ENCODE measurements around the gene PDRG1. TPM values are rescaled to one million over a fixed set of nuclear protein-coding genes. Genes with fewer than 3 reads are reported as not detected.

PDRG1 gene
- total RNA-seq, 2 donors from 2014 or later = 20.4 to 24.4 TPM

DNA sequence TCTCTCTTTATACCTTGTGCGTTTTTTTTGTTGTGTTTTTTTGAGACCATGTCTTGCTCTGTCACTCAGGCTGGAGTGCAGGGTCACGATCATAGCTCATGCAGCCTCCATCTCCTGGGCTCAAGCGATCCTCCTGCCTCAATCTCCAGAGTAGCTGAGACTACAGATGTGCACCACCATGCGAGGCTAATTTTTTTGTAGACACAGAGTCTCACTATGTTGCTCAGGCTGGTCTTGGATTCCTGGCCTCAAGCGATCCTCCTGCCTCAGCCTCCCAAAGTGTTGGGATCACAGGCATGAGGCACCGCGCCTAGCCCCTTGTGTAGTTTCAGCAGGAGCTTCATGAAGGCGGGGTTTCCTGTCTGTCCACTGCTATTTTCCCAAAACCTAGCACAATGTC is 27.3 kb downstream of the PDRG1 start:
- no peaks in the 10 kb centered on the region for H3K9me3 ChIP-seq (ENCODE audit: control insufficient read depth, low read length)
- Mint-ChIP-seq H3K9me3 (no peaks in the 10 kb centered on the region), H3K4me3 (no peak overlapping the region), H3K27me3 (ENCODE audit: insufficient read depth) (peaks cover 7% of the 10 kb centered on the region), H3K36me3 (ENCODE audit: low read depth) (no peaks in the 10 kb centered on the region), H3K27ac (no peak overlapping the region), H3K4me1 (peaks cover 1% of the 10 kb centered on the region)
- H3K27me3 ChIP-seq (ENCODE audit: control insufficient read depth, insufficient read depth, low read length, poor library complexity, severe bottlenecking) = no peaks in the 10 kb centered on the region
- WGBS, 2 experiments (ENCODE audit: insufficient coverage in 1 of 2, insufficient read length in 1 of 2) = 91 to 94% methylated on average over 8 of the region's 8 CpGs
- TF ChIP-seq, protein P1, sequence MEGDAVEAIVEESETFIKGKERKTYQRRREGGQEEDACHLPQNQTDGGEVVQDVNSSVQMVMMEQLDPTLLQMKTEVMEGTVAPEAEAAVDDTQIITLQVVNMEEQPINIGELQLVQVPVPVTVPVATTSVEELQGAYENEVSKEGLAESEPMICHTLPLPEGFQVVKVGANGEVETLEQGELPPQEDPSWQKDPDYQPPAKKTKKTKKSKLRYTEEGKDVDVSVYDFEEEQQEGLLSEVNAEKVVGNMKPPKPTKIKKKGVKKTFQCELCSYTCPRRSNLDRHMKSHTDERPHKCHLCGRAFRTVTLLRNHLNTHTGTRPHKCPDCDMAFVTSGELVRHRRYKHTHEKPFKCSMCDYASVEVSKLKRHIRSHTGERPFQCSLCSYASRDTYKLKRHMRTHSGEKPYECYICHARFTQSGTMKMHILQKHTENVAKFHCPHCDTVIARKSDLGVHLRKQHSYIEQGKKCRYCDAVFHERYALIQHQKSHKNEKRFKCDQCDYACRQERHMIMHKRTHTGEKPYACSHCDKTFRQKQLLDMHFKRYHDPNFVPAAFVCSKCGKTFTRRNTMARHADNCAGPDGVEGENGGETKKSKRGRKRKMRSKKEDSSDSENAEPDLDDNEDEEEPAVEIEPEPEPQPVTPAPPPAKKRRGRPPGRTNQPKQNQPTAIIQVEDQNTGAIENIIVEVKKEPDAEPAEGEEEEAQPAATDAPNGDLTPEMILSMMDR (conservative IDR thresholded peaks at IDR 0.05) = no peak
- H3K4me3 ChIP-seq (ENCODE audit: low read length) = no peak overlapping the region
- no peaks in the 10 kb centered on the region for H3K4me1 ChIP-seq (ENCODE audit: control insufficient read depth, insufficient read depth, low read length)
- no peaks in the 10 kb centered on the region for H3K36me3 ChIP-seq (ENCODE audit: control insufficient read depth, insufficient read depth, low read length)
- no peak overlapping the region for H3K27ac ChIP-seq (ENCODE audit: low read depth, low read length)
- DNase-seq = no peak
- H3K9ac ChIP-seq (ENCODE audit: extremely low read depth, low read length, poor library complexity, severe bottlenecking) = no peak overlapping the region

DNA sequence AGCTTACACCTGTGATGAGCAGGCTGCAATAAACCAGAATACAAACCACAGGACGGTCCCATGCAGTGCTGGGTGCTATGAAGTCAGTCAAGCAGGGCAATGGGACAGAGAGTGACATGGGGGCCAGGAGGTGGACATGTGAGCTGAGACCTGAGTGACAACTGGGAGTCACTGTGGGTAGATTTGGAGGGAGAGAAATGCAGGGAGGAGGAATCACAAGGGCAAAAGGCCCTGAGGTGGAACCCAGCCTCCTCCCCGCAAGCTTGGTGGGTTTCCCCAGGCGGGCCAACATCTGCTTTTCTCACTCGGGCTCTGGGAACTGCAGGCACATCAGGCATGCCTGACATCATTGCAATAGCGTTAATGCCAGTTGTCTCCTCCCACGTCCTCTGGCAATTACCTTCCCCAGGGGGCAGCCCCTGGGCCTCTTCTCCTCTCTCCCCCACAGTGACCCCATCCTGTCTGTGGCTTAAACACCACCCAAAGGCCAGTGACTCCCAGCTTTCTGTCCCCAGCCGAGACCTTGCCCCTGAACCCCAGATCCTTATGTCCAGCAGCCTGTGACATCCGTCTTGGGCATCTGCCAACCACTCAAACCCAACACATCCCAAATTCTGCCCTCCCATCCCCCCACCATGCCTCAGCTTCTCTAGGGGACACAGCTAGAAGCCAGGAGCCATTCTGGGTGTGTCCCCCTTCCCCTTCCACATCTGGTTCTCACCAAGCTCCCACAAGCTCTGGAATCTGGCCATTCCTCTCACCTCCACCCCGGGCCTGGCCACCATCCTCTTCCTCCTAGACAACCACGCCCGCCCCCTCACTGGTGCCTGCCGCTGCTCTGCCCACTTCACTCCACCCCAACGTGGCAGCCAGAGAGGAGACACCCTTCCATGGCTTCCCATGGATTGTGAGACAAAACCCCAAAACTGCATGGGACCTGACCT is 28.2 kb downstream of the PDRG1 start:
- TF ChIP-seq, protein P1 (conservative IDR thresholded peaks at IDR 0.05) = no peak
- H3K27ac Mint-ChIP-seq = no peak overlapping the region
- Histone ChIP-seq H3K9ac (ENCODE audit: extremely low read depth, low read length, poor library complexity, severe bottlenecking) (no peak overlapping the region), H3K4me1 (ENCODE audit: control insufficient read depth, insufficient read depth, low read length) (no peaks in the 10 kb centered on the region), H3K9me3 (ENCODE audit: control insufficient read depth, low read length) (no peaks in the 10 kb centered on the region), H3K4me3 (ENCODE audit: low read length) (no peak overlapping the region), H3K27me3 (ENCODE audit: control insufficient read depth, insufficient read depth, low read length, poor library complexity, severe bottlenecking) (no peaks in the 10 kb centered on the region), H3K36me3 (ENCODE audit: control insufficient read depth, insufficient read depth, low read length) (no peaks in the 10 kb centered on the region), H3K27ac (ENCODE audit: low read depth, low read length) (no peak overlapping the region)
- no peak overlapping the region for H3K4me3 Mint-ChIP-seq
- H3K27me3 Mint-ChIP-seq (ENCODE audit: insufficient read depth) = peaks cover 7% of the 10 kb centered on the region
- no peaks in the 10 kb centered on the region for H3K9me3 Mint-ChIP-seq
- DNase-seq = no peak
- peaks cover 1% of the 10 kb centered on the region for H3K4me1 Mint-ChIP-seq
- 80 to 85% methylated on average over 12 to 13 of the region's 13 CpGs for WGBS, 2 experiments (ENCODE audit: insufficient coverage in 1 of 2, insufficient read length in 1 of 2)
- no peaks in the 10 kb centered on the region for H3K36me3 Mint-ChIP-seq (ENCODE audit: low read depth)

DNA sequence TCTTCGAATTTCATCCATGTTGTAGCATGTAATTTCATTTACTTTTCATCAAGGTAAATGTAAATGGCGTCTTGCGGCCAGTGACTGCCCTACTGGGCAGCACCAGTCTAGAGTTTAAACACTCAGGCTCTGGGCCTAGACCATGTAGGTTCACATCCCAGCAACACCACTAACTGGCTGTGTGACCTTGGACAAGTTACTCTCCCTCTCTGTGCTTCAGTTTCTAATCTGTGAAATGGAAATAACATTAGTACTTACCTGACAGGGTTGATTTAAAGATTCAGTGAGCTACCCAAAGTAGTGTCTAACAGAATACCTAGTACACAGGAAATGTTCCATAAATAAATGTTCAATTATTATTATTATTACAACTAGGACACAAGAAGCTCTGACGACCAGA is 29.3 kb downstream of the PDRG1 start:
- no peaks in the 10 kb centered on the region for H3K36me3 Mint-ChIP-seq (ENCODE audit: low read depth)
- H3K36me3 ChIP-seq (ENCODE audit: control insufficient read depth, insufficient read depth, low read length) = no peaks in the 10 kb centered on the region
- WGBS, 2 experiments (ENCODE audit: insufficient coverage in 1 of 2, insufficient read length in 1 of 2) = 94 to 100% methylated on average over 4 of the region's 4 CpGs
- TF ChIP-seq, protein P1 (conservative IDR thresholded peaks at IDR 0.05) = no peak
- H3K4me1 Mint-ChIP-seq = peaks cover 6% of the 10 kb centered on the region
- H3K27ac Mint-ChIP-seq = no peak overlapping the region
- H3K4me1 ChIP-seq (ENCODE audit: control insufficient read depth, insufficient read depth, low read length) = no peaks in the 10 kb centered on the region
- H3K27me3 Mint-ChIP-seq (ENCODE audit: insufficient read depth) = peaks cover 7% of the 10 kb centered on the region
- H3K9me3 ChIP-seq (ENCODE audit: control insufficient read depth, low read length) = peaks cover 2% of the 10 kb centered on the region
- H3K27me3 ChIP-seq (ENCODE audit: control insufficient read depth, insufficient read depth, low read length, poor library complexity, severe bottlenecking) = no peaks in the 10 kb centered on the region
- DNase-seq = no peak
- H3K27ac ChIP-seq (ENCODE audit: low read depth, low read length) = no peak overlapping the region
- no peak overlapping the region for H3K4me3 ChIP-seq (ENCODE audit: low read length)
- H3K4me3 Mint-ChIP-seq = no peak overlapping the region
- no peak overlapping the region for H3K9ac ChIP-seq (ENCODE audit: extremely low read depth, low read length, poor library complexity, severe bottlenecking)
- no peaks in the 10 kb centered on the region for H3K9me3 Mint-ChIP-seq
